SU-DHL-6 (cell line): ENCODE results near the gene PUS10.

Experiments
- H2AFZ ChIP-seq: fragments of 200-600 bp; sonication (generic); 2 replicates; pipeline ENCODE4 v1.6.1; 2014; ENCODE audit warnings: low read depth, mild to moderate bottlenecking, moderate library complexity, mixed read lengths, antibody characterized with exemption, low read length; ENCODE audit not compliant: severe bottlenecking
- H3F3A ChIP-seq: fragments of 200-600 bp; shearing (Covaris generic); 2 replicates; pipeline ENCODE4 v1.6.0; 2016; ENCODE audit warnings: antibody characterized with exemption, mild to moderate bottlenecking; ENCODE audit not compliant: insufficient read depth
- H3K27ac ChIP-seq: fragments of 200-600 bp; sonication (generic); 2 replicates; pipeline ENCODE4 v1.5.1; 2016; ENCODE audit warnings: low read depth, mild to moderate bottlenecking, low read length, moderate library complexity, mixed read lengths
- H3K27me3 ChIP-seq: fragments of 200-600 bp; sonication (generic), shearing (Covaris generic); 2 replicates; pipeline ENCODE4 v1.6.0; 2014; ENCODE audit warnings: mild to moderate bottlenecking, low read length
- H3K36me3 ChIP-seq: fragments of 200-600 bp; sonication (generic); 2 replicates; pipeline ENCODE4 v1.6.1; 2014; ENCODE audit warnings: mild to moderate bottlenecking, low read length, mixed read lengths
- H3K4me2 ChIP-seq: fragments of 300-600, 200-600 bp; shearing (Covaris generic), sonication (generic); 2 replicates; pipeline ENCODE4 v1.6.0; 2014; ENCODE audit warnings: low read length, low read depth, mild to moderate bottlenecking; ENCODE audit not compliant: poor library complexity, severe bottlenecking
- H3K4me3 ChIP-seq: fragments of 200-600 bp; sonication (generic); 2 replicates; pipeline ENCODE4 v1.5.1; 2014; ENCODE audit warnings: antibody characterized with exemption, low read length, mild to moderate bottlenecking, mixed read lengths; ENCODE audit not compliant: insufficient read depth, poor library complexity, severe bottlenecking
- H3K79me2 ChIP-seq: fragments of 200-600 bp; sonication (generic); 2 replicates; pipeline ENCODE4 v1.6.1; 2014; ENCODE audit warnings: mild to moderate bottlenecking, low read length, moderate library complexity; ENCODE audit not compliant: insufficient read depth
- H3K9ac ChIP-seq: fragments of 200-600 bp; sonication (generic); 2 replicates; pipeline ENCODE4 v1.7.0; 2014; ENCODE audit warnings: mild to moderate bottlenecking, low read length
- H3K9me2 ChIP-seq: fragments of 200-600 bp; sonication (generic); replicated peaks from 2 replicates; pipeline ENCODE4 v1.6.1; 2014; ENCODE audit warnings: low read length; ENCODE audit not compliant: insufficient read depth
- H3K9me3 ChIP-seq: fragments of 200-600 bp; sonication (generic); 2 replicates; pipeline ENCODE4 v1.6.1; 2014; ENCODE audit warnings: low read length, mixed read lengths; ENCODE audit not compliant: insufficient read depth
- H4K20me1 ChIP-seq: fragments of 200-600 bp; sonication (generic); 2 replicates; pipeline ENCODE4 v1.6.1; 2014; ENCODE audit warnings: low read depth, mild to moderate bottlenecking, antibody characterized with exemption, low read length, moderate library complexity, mixed read lengths
- CTCF ChIP-seq: fragments of 200-600 bp; sonication (generic); IDR thresholded peaks from one replicate; pipeline ENCODE4 v1.5.1; 2017; ENCODE audit warnings: antibody characterized with exemption, mild to moderate bottlenecking, low read length, moderate library complexity; ENCODE audit not compliant: insufficient read depth, poor library complexity, severe bottlenecking
- EZH2phosphoT487 ChIP-seq: fragments of 200-600 bp; sonication (generic), shearing (Covaris generic); conservative IDR thresholded peaks from 2 replicates; pipeline ENCODE4 v1.6.1; 2018; ENCODE audit warnings: mild to moderate bottlenecking, antibody characterized with exemption, low read length, moderate library complexity, mixed read lengths

Gene PUS10

DNA sequence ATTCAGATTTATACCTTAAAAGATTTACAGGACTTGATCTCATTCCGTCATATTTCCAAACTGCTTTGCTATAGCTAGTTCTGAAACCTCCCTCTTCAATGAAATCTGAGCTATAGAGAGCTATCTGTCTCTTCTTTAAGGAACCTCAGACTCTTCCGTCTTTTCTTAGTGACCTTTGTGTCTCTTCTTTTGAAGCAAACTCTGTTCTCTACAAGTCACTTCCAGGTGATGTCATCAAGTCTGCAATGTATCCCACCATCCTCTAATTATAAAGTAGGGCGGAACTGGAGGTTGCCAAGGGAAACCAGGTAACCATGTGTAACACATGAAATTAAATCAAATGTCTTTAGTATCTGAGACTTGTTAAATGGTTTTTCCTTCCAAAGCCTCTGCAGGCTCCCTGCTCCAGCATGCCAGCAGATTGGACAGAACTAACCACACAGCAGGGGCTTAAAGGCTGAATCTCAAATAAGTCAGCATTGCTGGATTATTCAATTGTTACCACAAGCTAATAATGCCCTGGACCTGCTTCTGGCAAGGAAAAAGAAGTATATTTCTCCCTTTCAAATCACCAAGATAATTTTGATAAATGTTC is 41.7 kb downstream of the PUS10 start:
- Histone ChIP-seq H3K27ac (peak overlapping the region; percentile 96), H4K20me1 (no peaks in the 10 kb centered on the region), H3K9ac (peak overlapping the region; percentile 51), H3K27me3 (no peaks in the 10 kb centered on the region), H3F3A (peaks cover 66% of the 10 kb centered on the region), H3K4me2 (peak overlapping the region; percentile 76), H3K9me3 (no peaks in the 10 kb centered on the region), H3K79me2 (peaks cover 7% of the 10 kb centered on the region; the same call in 1 of the 2 replicates), H2AFZ (no peak overlapping the region), H3K36me3 (no peaks in the 10 kb centered on the region), H3K9me2 (no peaks in the 10 kb centered on the region), H3K4me3 (peak overlapping the region; percentile 0)
- TF ChIP-seq CTCF (no peak), EZH2phosphoT487 (no peak)

GRCh38 chr2:60974652-60975051 is 43.4 kb downstream of the PUS10 start:
- TF ChIP-seq EZH2phosphoT487: no peak
- TF ChIP-seq CTCF: no peak
- Histone ChIP-seq H3K4me2 (peak overlapping the region; percentile 76), H3K27ac (peak overlapping the region; percentile 96)

GRCh38 chr2:60973705-60974104 is 44.4 kb downstream of the PUS10 start:
- Histone ChIP-seq H3K4me2 (peak overlapping the region; percentile 76), H3K27me3 (no peaks in the 10 kb centered on the region)
- TF ChIP-seq CTCF (no peak), EZH2phosphoT487 (no peak)

More at GRCh38 chr2:60974652-60975051, 43.4 kb downstream of the PUS10 start:
- Histone ChIP-seq H3K9me2 (no peaks in the 10 kb centered on the region), H3K9me3 (no peaks in the 10 kb centered on the region), H4K20me1 (no peaks in the 10 kb centered on the region), H3F3A (peaks cover 69% of the 10 kb centered on the region), H3K27me3 (no peaks in the 10 kb centered on the region), H3K9ac (no peak overlapping the region; the same call in 1 of the 2 replicates), H2AFZ (no peak overlapping the region), H3K79me2 (peaks cover 7% of the 10 kb centered on the region; the same call in 1 of the 2 replicates), H3K36me3 (no peaks in the 10 kb centered on the region), H3K4me3 (no peak overlapping the region)

More at GRCh38 chr2:60973705-60974104, 44.4 kb downstream of the PUS10 start:
- no peaks in the 10 kb centered on the region for H3K36me3 ChIP-seq
- no peaks in the 10 kb centered on the region for H3K9me3 ChIP-seq
- peak overlapping the region; percentile 96 for H3K27ac ChIP-seq
- H3K9me2 ChIP-seq: no peaks in the 10 kb centered on the region
- H3K79me2 ChIP-seq: peaks cover 11% of the 10 kb centered on the region; the same call in 1 of the 2 replicates
- peak overlapping the region; percentile 67 for H3K9ac ChIP-seq
- H3K4me3 ChIP-seq: no peak overlapping the region
- no peak overlapping the region for H2AFZ ChIP-seq
- H4K20me1 ChIP-seq: no peaks in the 10 kb centered on the region
- H3F3A ChIP-seq: peaks cover 73% of the 10 kb centered on the region
